Endothelial cell (in vitro differentiated cells): ENCODE results near the gene FOXO6. TPM values are rescaled to one million over a fixed set of nuclear protein-coding genes. Genes with fewer than 3 reads are reported as not detected.
A peak's percentile ranks its signal among the peaks of the same experiment; 100 is the strongest.

Experiments
- DNase-seq: peaks from one replicate; pipeline ENCODE4 v3.0.0; 2021; ENCODE audit warnings: low spot score
- H3K27ac Mint-ChIP-seq: one replicate; pipeline ENCODE4 v1.8.0; 2021; ENCODE audit warnings: mixed read lengths, inconsistent platforms; ENCODE audit not compliant: unreplicated experiment
- H3K27me3 Mint-ChIP-seq: one replicate; pipeline ENCODE4 v1.8.0; 2021; ENCODE audit warnings: mild to moderate bottlenecking, moderate library complexity, mixed read lengths, inconsistent platforms; ENCODE audit not compliant: unreplicated experiment
- H3K36me3 Mint-ChIP-seq: one replicate; pipeline ENCODE4 v1.8.0; 2021; ENCODE audit warnings: mild to moderate bottlenecking, low read depth, mixed read lengths, inconsistent platforms; ENCODE audit not compliant: unreplicated experiment
- H3K4me1 Mint-ChIP-seq: one replicate; pipeline ENCODE4 v1.8.0; 2021; ENCODE audit warnings: mild to moderate bottlenecking, mixed read lengths, inconsistent platforms; ENCODE audit not compliant: unreplicated experiment
- H3K4me3 Mint-ChIP-seq: one replicate; pipeline ENCODE4 v1.8.0; 2021; ENCODE audit warnings: mild to moderate bottlenecking, mixed read lengths, inconsistent platforms; ENCODE audit not compliant: unreplicated experiment
- H3K9me3 Mint-ChIP-seq: one replicate; pipeline ENCODE4 v1.8.0; 2021; ENCODE audit warnings: mixed read lengths, inconsistent platforms; ENCODE audit not compliant: unreplicated experiment
- CTCF ChIP-seq: fragments of 200-600 bp; sonication (generic); IDR thresholded peaks from one replicate; pipeline ENCODE4 v1.5.0; 2021; ENCODE audit warnings: antibody characterized with exemption; ENCODE audit not compliant: unreplicated experiment
- total RNA-seq: library from RNA; stranded (reverse); fragmentation: NEBNext Ultra II Directional; extraction: Animal tissue kit (Norgen Biotek cat#: 25700); gene quantifications from one replicate; pipeline ENCODE4 v1.2.1, GENCODE V29; 2021; ENCODE audit not compliant: unreplicated experiment

Gene FOXO6
- total RNA-seq, 1 donor from 2014 or later, result 0.23 TPM

GRCh38 chr1:41383094-41383852, 22.0 kb downstream of the FOXO6 start:
- no peak for DNase-seq
- TF ChIP-seq CTCF, result no peak
- H3K4me1 Mint-ChIP-seq, result peaks cover 4% of the 10 kb centered on the region
- peaks cover 34% of the 10 kb centered on the region for H3K27me3 Mint-ChIP-seq
- peaks cover 13% of the 10 kb centered on the region for H3K36me3 Mint-ChIP-seq
- no peak overlapping the region for H3K4me3 Mint-ChIP-seq
- no peaks in the 10 kb centered on the region for H3K9me3 Mint-ChIP-seq
- no peak overlapping the region for H3K27ac Mint-ChIP-seq

- H3K27me3 Mint-ChIP-seq, result peaks cover 34% of the 10 kb centered on the region
- peak overlapping the region; percentile 65 for H3K4me3 Mint-ChIP-seq
- no peaks in the 10 kb centered on the region for H3K9me3 Mint-ChIP-seq
- peaks cover 4% of the 10 kb centered on the region for H3K4me1 Mint-ChIP-seq
- TF ChIP-seq CTCF, result no peak
- peaks cover 13% of the 10 kb centered on the region for H3K36me3 Mint-ChIP-seq
- DNase-seq, result no peak
- H3K27ac Mint-ChIP-seq, result peak overlapping the region; percentile 16
Observed at GRCh38 chr1:41384579-41384978, 23.3 kb downstream of the FOXO6 start.

- peaks cover 13% of the 10 kb centered on the region for H3K36me3 Mint-ChIP-seq
- TF ChIP-seq CTCF, result no peak
- H3K4me1 Mint-ChIP-seq, result peaks cover 4% of the 10 kb centered on the region
- no peak overlapping the region for H3K27ac Mint-ChIP-seq
- H3K4me3 Mint-ChIP-seq, result no peak overlapping the region
- no peak for DNase-seq
- peaks cover 25% of the 10 kb centered on the region for H3K27me3 Mint-ChIP-seq
- no peaks in the 10 kb centered on the region for H3K9me3 Mint-ChIP-seq
Observed at GRCh38 chr1:41385398-41386195, 24.4 kb downstream of the FOXO6 start.

GRCh38 chr1:41386196-41386663, 25.0 kb downstream of the FOXO6 start:
- DNase-seq, result no peak
- no peak for TF ChIP-seq CTCF
- Mint-ChIP-seq H3K4me1 (peaks cover 4% of the 10 kb centered on the region), H3K36me3 (peaks cover 13% of the 10 kb centered on the region), H3K4me3 (no peak overlapping the region), H3K27me3 (peaks cover 21% of the 10 kb centered on the region), H3K9me3 (no peaks in the 10 kb centered on the region), H3K27ac (no peak overlapping the region)

- Mint-ChIP-seq H3K36me3 (peaks cover 13% of the 10 kb centered on the region), H3K27ac (no peak overlapping the region), H3K9me3 (no peaks in the 10 kb centered on the region), H3K4me1 (peaks cover 4% of the 10 kb centered on the region), H3K27me3 (peaks cover 21% of the 10 kb centered on the region), H3K4me3 (no peak overlapping the region)
- no peak for DNase-seq
- TF ChIP-seq CTCF, result no peak
Observed at GRCh38 chr1:41387667-41388091, 26.4 kb downstream of the FOXO6 start.
